Measurements from ENCODE around the gene VPS13D. TPM values are rescaled to one million over a fixed set of nuclear protein-coding genes. Genes with fewer than 3 reads are reported as not detected.
"Not testable (repeated sequence)": the region's sequence is repeated elsewhere in the genome, so short reads cannot be mapped to it uniquely, and the experiment has no call there.

VPS13D gene
- total RNA-seq, 2 experiments from 2014 or later: 52.6 to 53.3 TPM

- POLR2A ChIA-PET: interaction anchor here (0.9 to 1.4 kb wide), 4 partner anchors 26 to 77 kb away, joined by 3 to 5 read pairs (median 4); no protein-coding TSS in a partner anchor
- no peaks in the 10 kb centered on the region for H3K27me3 Mint-ChIP-seq
- H3K4me1 Mint-ChIP-seq: peaks cover 41% of the 10 kb centered on the region
- ATAC-seq (ENCODE audit: low read depth) (no peak), DNase-seq (no peak)
- H3K4me3 Mint-ChIP-seq: no peak overlapping the region
- H3K27ac Mint-ChIP-seq: peak overlapping the region; percentile 78
- no peaks in the 10 kb centered on the region for H3K9me3 Mint-ChIP-seq
- H3K36me3 Mint-ChIP-seq: peaks cover 34% of the 10 kb centered on the region
These were observed 26.4 kb upstream of the VPS13D start for GRCh38 chr1:12203216-12204007.

- DNase-seq (no peak), ATAC-seq (ENCODE audit: low read depth) (peak; percentile 51)
- Mint-ChIP-seq H3K27ac (peak overlapping the region; percentile 78), H3K4me3 (peak overlapping the region; percentile 42), H3K27me3 (no peaks in the 10 kb centered on the region), H3K36me3 (peaks cover 37% of the 10 kb centered on the region), H3K9me3 (no peaks in the 10 kb centered on the region), H3K4me1 (peaks cover 49% of the 10 kb centered on the region)
- POLR2A ChIA-PET: interaction anchor here (0.5 to 1.1 kb wide), 2 partner anchors 68 to 70 kb away, joined by 4 to 5 read pairs; no protein-coding TSS in a partner anchor
These were observed 25.7 kb upstream of the VPS13D start for GRCh38 chr1:12204140-12204539.

- H3K9me3 Mint-ChIP-seq: no peaks in the 10 kb centered on the region
- no peak overlapping the region for H3K4me3 Mint-ChIP-seq
- DNase-seq: no peak
- POLR2A ChIA-PET: interaction anchor here (0.5 to 2.0 kb wide), 2 partner anchors 71 to 80 kb away, joined by 4 to 7 read pairs; no protein-coding TSS in a partner anchor
- H3K27me3 Mint-ChIP-seq: no peaks in the 10 kb centered on the region
- no peak for ATAC-seq (ENCODE audit: low read depth)
- peaks cover 54% of the 10 kb centered on the region for H3K4me1 Mint-ChIP-seq
- peaks cover 37% of the 10 kb centered on the region for H3K36me3 Mint-ChIP-seq
- H3K27ac Mint-ChIP-seq: peak overlapping the region; percentile 78
These were observed 24.8 kb upstream of the VPS13D start for GRCh38 chr1:12204754-12205658.

GRCh38 chr1:12206238-12206637 is 23.6 kb upstream of the VPS13D start:
- DNase-seq (no peak), ATAC-seq (ENCODE audit: low read depth) (no peak)
- Mint-ChIP-seq H3K27ac (peak overlapping the region; percentile 71), H3K4me1 (peaks cover 58% of the 10 kb centered on the region), H3K4me3 (no peak overlapping the region), H3K27me3 (no peaks in the 10 kb centered on the region), H3K36me3 (peaks cover 37% of the 10 kb centered on the region), H3K9me3 (no peaks in the 10 kb centered on the region)
- POLR2A ChIA-PET: interaction anchor here (1.1 to 2.0 kb wide), 2 partner anchors 29 to 82 kb away, joined by 3 to 7 read pairs; no protein-coding TSS in a partner anchor

GRCh38 chr1:12206792-12207424 is 22.9 kb upstream of the VPS13D start:
- Mint-ChIP-seq H3K9me3 (no peaks in the 10 kb centered on the region), H3K4me1 (peaks cover 54% of the 10 kb centered on the region), H3K4me3 (no peak overlapping the region), H3K27me3 (no peaks in the 10 kb centered on the region), H3K36me3 (peaks cover 36% of the 10 kb centered on the region), H3K27ac (peak overlapping the region; percentile 64)
- no peak for ATAC-seq (ENCODE audit: low read depth)
- POLR2A ChIA-PET: interaction anchor here (1.1 to 2.0 kb wide), 3 partner anchors 29 to 82 kb away, joined by 3 to 7 read pairs (median 4); no protein-coding TSS in a partner anchor
- DNase-seq: no peak

- DNase-seq (no peak), ATAC-seq (ENCODE audit: low read depth) (no peak)
- POLR2A ChIA-PET: interaction anchor here (3.7 kb wide), 1 partner anchor 83 kb away, joined by 29 read pairs; no protein-coding TSS in a partner anchor
These were observed 21.6 kb upstream of the VPS13D start for GRCh38 chr1:12208271-12208670.

GRCh38 chr1:12208764-12209494 is 20.9 kb upstream of the VPS13D start:
- Mint-ChIP-seq H3K36me3 (peaks cover 25% of the 10 kb centered on the region), H3K4me3 (no peak overlapping the region), H3K9me3 (no peaks in the 10 kb centered on the region), H3K4me1 (peaks cover 39% of the 10 kb centered on the region), H3K27me3 (no peaks in the 10 kb centered on the region), H3K27ac (peak overlapping the region; percentile 74)
- peak; percentile 51 for ATAC-seq (ENCODE audit: low read depth)
- POLR2A ChIA-PET: interaction anchor here (3.7 kb wide), 1 partner anchor 83 kb away, joined by 29 read pairs; no protein-coding TSS in a partner anchor
- DNase-seq: peak; percentile 86

More at GRCh38 chr1:12208271-12208670, 21.6 kb upstream of the VPS13D start:
- Mint-ChIP-seq H3K27me3 (no peaks in the 10 kb centered on the region), H3K36me3 (peaks cover 29% of the 10 kb centered on the region), H3K4me1 (peaks cover 46% of the 10 kb centered on the region), H3K27ac (peak overlapping the region; percentile 74), H3K4me3 (no peak overlapping the region), H3K9me3 (no peaks in the 10 kb centered on the region)

- no peaks in the 10 kb centered on the region for H3K27me3 Mint-ChIP-seq
- POLR2A ChIA-PET: interaction anchor here (1.0 to 3.7 kb wide), 2 partner anchors 32 to 84 kb away, joined by 3 to 29 read pairs; no protein-coding TSS in a partner anchor
- peaks cover 20% of the 10 kb centered on the region for H3K36me3 Mint-ChIP-seq
- no peak for DNase-seq
- no peak overlapping the region for H3K4me3 Mint-ChIP-seq
- H3K9me3 Mint-ChIP-seq: no peaks in the 10 kb centered on the region
- ATAC-seq (ENCODE audit: low read depth): no peak
- H3K27ac Mint-ChIP-seq: peak overlapping the region; percentile 74
- H3K4me1 Mint-ChIP-seq: peaks cover 34% of the 10 kb centered on the region
These were observed 20.4 kb upstream of the VPS13D start for GRCh38 chr1:12209495-12209832.

- Mint-ChIP-seq H3K27me3 (peaks cover 3% of the 10 kb centered on the region), H3K4me3 (no peak overlapping the region), H3K9me3 (no peaks in the 10 kb centered on the region), H3K36me3 (no peaks in the 10 kb centered on the region), H3K4me1 (peaks cover 6% of the 10 kb centered on the region), H3K27ac (no peak overlapping the region)
- ATAC-seq (ENCODE audit: low read depth): no peak
- POLR2A ChIA-PET: no interaction called here
- no peak for DNase-seq
These were observed 14.5 kb upstream of the VPS13D start for GRCh38 chr1:12215118-12215961.

GRCh38 chr1:12219800-12220199 is 10.0 kb upstream of the VPS13D start:
- POLR2A ChIA-PET: no interaction called here

GRCh38 chr1:12220890-12221289 is 8.9 kb upstream of the VPS13D start:
- Mint-ChIP-seq H3K27me3 (peaks cover 4% of the 10 kb centered on the region), H3K36me3 (peaks cover 2% of the 10 kb centered on the region), H3K4me3 (no peak overlapping the region), H3K27ac (no peak overlapping the region), H3K4me1 (no peaks in the 10 kb centered on the region), H3K9me3 (peaks cover 8% of the 10 kb centered on the region)
- ATAC-seq (ENCODE audit: low read depth): no peak
- DNase-seq: no peak
- POLR2A ChIA-PET: no interaction called here

More at GRCh38 chr1:12219800-12220199, 10.0 kb upstream of the VPS13D start:
- no peaks in the 10 kb centered on the region for H3K4me1 Mint-ChIP-seq
- DNase-seq (no peak), ATAC-seq (ENCODE audit: low read depth) (no peak)
- peaks cover 4% of the 10 kb centered on the region for H3K27me3 Mint-ChIP-seq
- peaks cover 2% of the 10 kb centered on the region for H3K36me3 Mint-ChIP-seq
- H3K9me3 Mint-ChIP-seq: peaks cover 8% of the 10 kb centered on the region
- H3K4me3 Mint-ChIP-seq: no peak overlapping the region
- no peak overlapping the region for H3K27ac Mint-ChIP-seq

- H3K36me3 Mint-ChIP-seq; H3K27ac Mint-ChIP-seq; DNase-seq; H3K9me3 Mint-ChIP-seq; H3K4me3 Mint-ChIP-seq; H3K4me1 Mint-ChIP-seq; ATAC-seq (ENCODE audit: low read depth); H3K27me3 Mint-ChIP-seq; POLR2A ChIA-PET: not testable (repeated sequence)
These were observed 7.1 kb upstream of the VPS13D start for GRCh38 chr1:12222700-12223099.

Measured in activated naive CD8-positive, alpha-beta T cell treated with anti-CD3 and anti-CD28 coated beads, Interleukin-2, amount 10 ng/mL, durations not matched to agents 7 days and 5 days (primary cell).